Upper lobe of left lung (tissue), 6 donors: ENCODE results near the gene KLHL18. TPM values are rescaled to one million over a fixed set of nuclear protein-coding genes. Genes with fewer than 3 reads are reported as not detected.
"Not testable (repeated sequence)": the region's sequence is repeated elsewhere in the genome, so short reads cannot be mapped to it uniquely, and the experiment has no call there.

Experiments
- ATAC-seq, 2 donors: fragments of 200-7000 bp; cut with Tn5 transposase; one replicate each; pipeline ENCODE4 v1.9.1; 2022; ENCODE audit warnings: mild to moderate bottlenecking in 2 of 2, moderate library complexity in 2 of 2; ENCODE audit not compliant: low FRiP score in 2 of 2
- DNase-seq, 2 donors: peaks; one replicate each; pipeline ENCODE4 v3.0.0-alpha.2; 2019 to 2020
- H3K27ac ChIP-seq, 4 donors: fragments of 200-600 bp; sonication (generic); one replicate each; pipeline ENCODE4 v1.5.1; 2016 to 2019
- H3K27me3 ChIP-seq, 4 donors: fragments of 200-600 bp; sonication (generic); one replicate each; pipeline ENCODE4 v1.5.1; 2017 to 2019
- H3K36me3 ChIP-seq, 4 donors: fragments of 200-600 bp; sonication (generic); one replicate each; pipeline ENCODE4 v1.5.1; 2016 to 2019
- H3K4me1 ChIP-seq, 4 donors: fragments of 200-600 bp; sonication (generic); one replicate each; pipeline ENCODE4 v1.5.1; 2018 to 2019
- H3K4me3 ChIP-seq, 4 donors: fragments of 200-600 bp; sonication (generic); one replicate each; pipeline ENCODE4 v1.5.1; 2017 to 2019; ENCODE audit warnings: mild to moderate bottlenecking in 2 of 4, moderate library complexity in 1 of 4
- H3K9me3 ChIP-seq, 4 donors: fragments of 200-600 bp; sonication (generic); one replicate each; pipeline ENCODE4 v1.5.1; 2018 to 2019
- CTCF ChIP-seq, 6 experiments: fragments of 450-650 bp in 4 of 6; fragments of 200-600 bp in 2 of 6; sonication (generic) in 2 of 6; IDR thresholded peaks; one replicate each; pipeline ENCODE4 v1.5.1; 2016 to 2019; ENCODE audit warnings: antibody characterized with exemption in 6 of 6
- EP300 ChIP-seq, 4 donors: sonication (generic); formaldehyde crosslinking; IDR thresholded peaks; one replicate each; pipeline ENCODE4 v1.5.1; 2017; ENCODE audit warnings: antibody characterized with exemption in 4 of 4, control low read depth in 2 of 4
- POLR2A ChIP-seq, 4 donors: fragments of 450-650 bp; IDR thresholded peaks; one replicate each; pipeline ENCODE4 v1.5.1; 2016 to 2017; ENCODE audit warnings: antibody characterized with exemption in 4 of 4, mild to moderate bottlenecking in 2 of 4
- POLR2AphosphoS5 ChIP-seq, 2 donors: sonication (generic); formaldehyde crosslinking; IDR thresholded peaks; one replicate each; pipeline ENCODE4 v1.5.1; 2017; ENCODE audit warnings: antibody characterized with exemption in 2 of 2
- WGBS, 2 donors: methylation state at CpG; one replicate each; pipeline ENCODE4 v1.1.5; 2017 to 2018; 5-methylcytosine and 5-hydroxymethylcytosine counted together
- total RNA-seq, 6 donors: library from RNA; depleted of rRNA in 4 of 6; stranded (reverse); fragments of >200 nt in 4 of 6; gene quantifications; one replicate each; pipeline versions ENCODE4 v1.1.0 to v1.2.1, GENCODE V29; 2016 to 2021
- donor health status: DM: no; HTN: no; CAD: no; lungs with moderate emphysema.
- donor health status: DM: no; HTN: yes; CAD: no; lungs with severe emphysema.

The KLHL18 gene
- total RNA-seq, 6 donors from 2014 or later, result 12.6 to 35.5 (median 19.4) TPM

GRCh38 chr3:47362701-47363100, 80.0 kb downstream of the KLHL18 start:
- peaks cover 4 to 26% (median 16%) of the 10 kb centered on the region in 4 donors for H3K9me3 ChIP-seq
- DNase-seq (no peak), ATAC-seq (peak in 1 of 2 donors; percentile 32)
- H3K27ac ChIP-seq, result peak overlapping the region; percentile 35 to 67 (median 56)
- no peaks in the 10 kb centered on the region for H3K27me3 ChIP-seq
- H3K4me3 ChIP-seq, result no peak overlapping the region
- no peak for TF ChIP-seq POLR2A (IDR thresholded peaks at IDR 0.05)
- peak in 1 of 2 donors; percentile 46 for TF ChIP-seq POLR2AphosphoS5 (IDR thresholded peaks at IDR 0.05)
- H3K4me1 ChIP-seq, result peaks cover 6 to 17% (median 11%) of the 10 kb centered on the region in 4 donors
- 44 to 65% methylated on average over 5 of the region's 5 CpGs for WGBS, 2 donors
- no peaks in the 10 kb centered on the region for H3K36me3 ChIP-seq

GRCh38 chr3:47365213-47366153, 82.7 kb downstream of the KLHL18 start:
- TF ChIP-seq EP300 (IDR thresholded peaks at IDR 0.05) (no peak), POLR2AphosphoS5 (IDR thresholded peaks at IDR 0.05) (no peak), POLR2A (IDR thresholded peaks at IDR 0.05) (no peak), CTCF (IDR thresholded peaks at IDR 0.05) (no peak)
- no peaks in the 10 kb centered on the region for H3K36me3 ChIP-seq
- H3K4me1 ChIP-seq, result peaks cover 6 to 17% (median 11%) of the 10 kb centered on the region in 4 donors
- WGBS, 2 donors, result 66 to 71% methylated on average over 11 of the region's 11 CpGs
- H3K4me3 ChIP-seq, result no peak overlapping the region
- H3K9me3 ChIP-seq, result peaks cover 0 to 3% (median 0%) of the 10 kb centered on the region in 4 donors
- ATAC-seq (no peak), DNase-seq (no peak)
- H3K27ac ChIP-seq, result no peak overlapping the region
- no peaks in the 10 kb centered on the region for H3K27me3 ChIP-seq

- TF ChIP-seq POLR2AphosphoS5 (IDR thresholded peaks at IDR 0.05), result no peak
- TF ChIP-seq POLR2A (IDR thresholded peaks at IDR 0.05), result no peak
- TF ChIP-seq CTCF (IDR thresholded peaks at IDR 0.05), result no peak
- TF ChIP-seq EP300 (IDR thresholded peaks at IDR 0.05), result no peak
- no peak for ATAC-seq
Measured at GRCh38 chr3:47366833-47367232, 84.1 kb downstream of the KLHL18 start.

GRCh38 chr3:47367631-47368030, 84.9 kb downstream of the KLHL18 start:
- Histone ChIP-seq H3K4me3 (no peak overlapping the region), H3K9me3 (no peaks in the 10 kb centered on the region), H3K36me3 (no peaks in the 10 kb centered on the region), H3K4me1 (peaks cover 9 to 15% (median 12%) of the 10 kb centered on the region in 4 donors), H3K27me3 (no peaks in the 10 kb centered on the region), H3K27ac (no peak overlapping the region)
- TF ChIP-seq POLR2AphosphoS5 (IDR thresholded peaks at IDR 0.05), result no peak
- TF ChIP-seq POLR2A (IDR thresholded peaks at IDR 0.05), result no peak
- no peak for TF ChIP-seq CTCF (IDR thresholded peaks at IDR 0.05)
- no peak for TF ChIP-seq EP300 (IDR thresholded peaks at IDR 0.05)
- DNase-seq (no peak), ATAC-seq (no peak)
- WGBS, 2 donors, result 86 to 93% methylated on average over 7 of the region's 7 CpGs

More at GRCh38 chr3:47366833-47367232, 84.1 kb downstream of the KLHL18 start:
- H3K4me3 ChIP-seq, result no peak overlapping the region
- no peak for DNase-seq
- H3K9me3 ChIP-seq, result no peaks in the 10 kb centered on the region
- no peaks in the 10 kb centered on the region for H3K27me3 ChIP-seq
- no peaks in the 10 kb centered on the region for H3K36me3 ChIP-seq
- H3K4me1 ChIP-seq, result peaks cover 9 to 17% (median 14%) of the 10 kb centered on the region in 4 donors
- no peak overlapping the region for H3K27ac ChIP-seq
- WGBS, 2 donors, result 97 to 100% methylated on average over 2 of the region's 2 CpGs

GRCh38 chr3:47370020-47370419, 87.3 kb downstream of the KLHL18 start:
- H3K27me3 ChIP-seq, DNase-seq: not testable (repeated sequence)

More at GRCh38 chr3:47370020-47370419, 87.3 kb downstream of the KLHL18 start:
- peaks cover 6 to 11% (median 9%) of the 10 kb centered on the region in 4 donors for H3K4me1 ChIP-seq
- not testable (repeated sequence) for H3K4me3 ChIP-seq, H3K27ac ChIP-seq, H3K36me3 ChIP-seq, H3K9me3 ChIP-seq
- peak in 1 of 2 donors; percentile 17 for ATAC-seq
- 93 to 96% methylated on average over 8 of the region's 8 CpGs for WGBS, 2 donors
